ENCODE data around the gene PFDN6. TPM values are rescaled to one million over a fixed set of nuclear protein-coding genes. Genes with fewer than 3 reads are reported as not detected.

Gene PFDN6
- total and polyA plus RNA-seq, 9 of the 15 experiments (the other 6 are each of a cell fraction or from before 2014, with no cell fraction given): 6.8 to 475 (median 216) TPM

- TF ChIP-seq ARID4B (CRISPR knock-in tag; IDR thresholded peaks at IDR 0.05) (peak; percentile 56), PML (IDR thresholded peaks at IDR 0.05; ENCODE audit: low read length) (peak; percentile 69), ILK (tag; IDR thresholded peaks at IDR 0.05; ENCODE audit: borderline replicate concordance, low read depth) (no peak), ZNF140 (CRISPR knock-in tag; IDR thresholded peaks at IDR 0.05) (no peak), ZNF354B (CRISPR knock-in tag; IDR thresholded peaks at IDR 0.05) (no peak), ZNF644 (tag; IDR thresholded peaks at IDR 0.05; ENCODE audit: low read depth) (no peak), CTBP1 (IDR thresholded peaks at IDR 0.05; ENCODE audit: borderline replicate concordance) (peak; percentile 96), STAT6 (CRISPR knock-in tag; IDR thresholded peaks at IDR 0.05) (0 out of 2 replicates have a peak, but pooled peaks have one; percentile 91), ELK1 (CRISPR knock-in tag; IDR thresholded peaks at IDR 0.05) (no peak), ZNF431 (CRISPR knock-in tag; IDR thresholded peaks at IDR 0.05) (no peak), ZNF695 (CRISPR knock-in tag; IDR thresholded peaks at IDR 0.05) (no peak), ZNF436 (CRISPR knock-in tag; IDR thresholded peaks at IDR 0.05) (no peak), CREB1 (IDR thresholded peaks at IDR 0.05) (peak; percentile 70), CREB1 (CRISPR knock-in tag; IDR thresholded peaks at IDR 0.05) (0 out of 2 replicates have a peak, but pooled peaks have one; percentile 58), ZNF740 (CRISPR knock-in tag; IDR thresholded peaks at IDR 0.05) (no peak), ZNF740 (tag; IDR thresholded peaks at IDR 0.05) (no peak), NFE2 (IDR thresholded peaks at IDR 0.05; ENCODE audit: low read depth) (peak; percentile 97)
These were observed 40.3 kb upstream of the PFDN6 start (continued) for GRCh38 chr6:33248932-33249731.

Data from K562 (cell line).